ENCODE data around the gene PALD1.

PALD1 gene

GRCh38 chr10:70558871-70559810 is 80.6 kb downstream of the PALD1 start:
- peak; percentile 74 to 76 for DNase-seq

DNA sequence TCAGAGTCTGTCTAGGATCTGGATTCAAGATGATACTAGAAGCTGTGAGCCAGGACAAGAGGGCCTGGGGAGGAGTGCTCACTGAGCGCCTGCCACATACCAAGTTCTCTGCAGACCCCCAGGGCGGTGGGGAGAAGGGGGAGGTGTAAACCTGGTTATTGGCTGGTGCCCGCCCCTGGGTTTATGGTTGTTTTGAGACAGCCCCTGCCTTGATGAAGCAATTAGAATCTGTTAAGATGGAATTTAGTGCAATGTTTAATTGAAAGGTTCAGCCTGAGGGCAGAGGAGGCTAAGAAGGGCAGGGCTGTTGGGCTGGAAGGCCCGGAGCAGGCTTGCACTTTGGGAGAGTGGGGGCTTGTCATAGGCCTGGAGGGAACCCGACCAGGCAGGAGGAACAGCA is 81.3 kb downstream of the PALD1 start:
- DNase-seq: no peak

GRCh38 chr10:70560511-70560941 is 82.0 kb downstream of the PALD1 start:
- no peak for DNase-seq

DNA sequence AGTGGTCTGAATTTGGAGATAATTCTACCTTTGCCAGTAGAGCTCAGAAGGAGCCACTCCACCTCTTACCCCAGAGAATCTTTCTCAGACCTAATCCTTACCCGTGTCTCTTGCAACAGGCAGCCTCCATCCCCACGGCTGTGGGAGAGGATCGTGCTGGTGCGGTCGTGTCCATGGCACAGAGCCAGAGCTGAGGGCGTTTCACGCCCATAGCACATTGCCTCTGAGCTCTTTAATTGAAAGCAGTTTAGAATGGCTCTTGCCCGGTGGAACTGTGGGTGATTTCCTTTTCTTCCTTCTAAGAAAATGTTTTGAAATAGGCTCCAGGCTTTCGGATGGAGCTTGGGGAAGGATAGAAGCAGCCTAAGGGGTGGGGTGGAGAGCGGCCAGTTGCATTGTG is 82.5 kb downstream of the PALD1 start:
- no peak for DNase-seq

DNA sequence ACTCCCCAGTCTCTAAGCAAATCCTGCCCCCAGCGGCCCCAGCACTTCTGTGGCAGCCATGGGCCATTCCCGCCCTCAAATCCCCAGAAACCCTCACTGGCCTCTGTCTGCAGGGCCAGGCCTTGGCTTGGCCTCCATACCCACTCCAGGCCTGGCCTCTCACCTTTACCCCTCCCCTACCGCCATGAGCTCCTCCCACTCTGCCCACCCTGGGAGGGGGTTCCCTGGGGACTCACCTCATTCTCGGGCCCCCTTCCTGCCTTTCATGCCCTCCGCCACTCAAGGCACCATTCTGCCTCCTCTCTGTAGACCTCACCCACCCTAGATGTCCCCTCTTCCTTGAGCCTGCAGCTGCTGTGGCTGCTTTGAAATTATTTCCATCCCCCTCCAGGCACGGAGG is 83.0 kb downstream of the PALD1 start:
- no peak for DNase-seq

DNA sequence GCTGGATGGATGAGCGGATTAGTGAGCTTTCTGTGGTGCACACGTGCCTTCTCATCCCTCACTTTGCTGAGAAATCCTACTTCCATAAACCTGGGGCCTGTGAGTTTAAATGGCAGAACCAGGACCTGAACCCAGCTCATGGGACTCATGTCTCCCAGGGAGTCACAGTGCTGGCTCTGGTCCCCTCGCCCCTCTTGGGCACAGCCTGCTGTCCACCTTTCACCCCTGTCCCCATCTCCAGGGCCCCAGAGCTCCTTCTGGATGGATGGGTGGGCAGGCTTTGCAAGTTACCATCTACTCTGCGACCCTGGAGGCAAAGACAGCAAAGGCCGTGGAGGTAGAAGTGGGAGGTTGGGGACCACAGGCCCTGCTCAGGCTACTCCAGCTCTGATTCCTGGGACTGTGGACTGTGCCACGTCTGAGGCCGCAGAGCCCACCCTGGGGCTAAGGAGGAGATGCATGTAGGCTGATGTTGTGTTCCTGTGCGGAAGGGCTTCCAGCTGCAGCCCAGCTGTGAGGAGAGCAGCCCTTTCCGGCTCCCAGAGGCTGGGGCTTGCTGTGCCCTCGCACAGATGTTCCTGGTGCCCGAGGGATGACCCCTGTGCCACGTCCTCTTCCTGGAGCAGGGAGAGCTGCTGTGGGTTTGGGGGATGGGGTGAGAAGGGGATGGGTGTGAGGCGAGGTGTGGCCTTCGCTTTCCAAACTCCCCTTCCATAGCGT is 83.6 kb downstream of the PALD1 start:
- DNase-seq: no peak

- no peak for DNase-seq
These were observed 84.7 kb downstream of the PALD1 start for GRCh38 chr10:70563230-70563629.

DNA sequence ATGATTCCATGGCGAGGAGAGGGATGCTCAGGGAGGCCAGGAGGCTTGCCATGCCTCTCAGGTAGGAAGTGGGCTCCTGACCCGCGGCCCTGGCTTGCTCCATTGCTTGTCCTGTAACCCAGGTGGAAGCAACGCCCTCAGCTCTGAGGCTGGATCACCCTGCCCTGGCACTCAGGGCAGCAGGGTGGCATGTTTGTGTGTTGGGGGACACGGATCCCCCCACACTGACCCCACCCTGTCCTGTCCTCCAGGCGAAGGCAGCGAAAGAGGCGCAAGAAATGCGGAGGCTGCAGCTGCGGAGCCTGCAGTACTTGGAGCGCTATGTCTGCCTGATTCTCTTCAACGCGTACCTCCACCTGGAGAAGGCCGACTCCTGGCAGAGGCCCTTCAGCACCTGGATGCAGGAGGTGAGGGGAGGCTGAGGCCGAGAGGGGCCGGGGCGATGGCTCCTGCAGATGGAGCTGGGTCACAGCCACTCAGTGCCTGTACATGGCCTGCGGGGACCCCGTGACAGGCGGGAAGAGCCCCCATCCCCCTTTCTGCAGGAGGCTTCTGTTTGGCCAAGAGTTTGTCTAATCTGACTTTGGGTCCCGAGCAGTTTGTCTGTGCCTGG is 85.7 kb downstream of the PALD1 start:
- DNase-seq: no peak

- no peak for DNase-seq
These were observed 86.4 kb downstream of the PALD1 start for GRCh38 chr10:70564901-70565351.

DNA sequence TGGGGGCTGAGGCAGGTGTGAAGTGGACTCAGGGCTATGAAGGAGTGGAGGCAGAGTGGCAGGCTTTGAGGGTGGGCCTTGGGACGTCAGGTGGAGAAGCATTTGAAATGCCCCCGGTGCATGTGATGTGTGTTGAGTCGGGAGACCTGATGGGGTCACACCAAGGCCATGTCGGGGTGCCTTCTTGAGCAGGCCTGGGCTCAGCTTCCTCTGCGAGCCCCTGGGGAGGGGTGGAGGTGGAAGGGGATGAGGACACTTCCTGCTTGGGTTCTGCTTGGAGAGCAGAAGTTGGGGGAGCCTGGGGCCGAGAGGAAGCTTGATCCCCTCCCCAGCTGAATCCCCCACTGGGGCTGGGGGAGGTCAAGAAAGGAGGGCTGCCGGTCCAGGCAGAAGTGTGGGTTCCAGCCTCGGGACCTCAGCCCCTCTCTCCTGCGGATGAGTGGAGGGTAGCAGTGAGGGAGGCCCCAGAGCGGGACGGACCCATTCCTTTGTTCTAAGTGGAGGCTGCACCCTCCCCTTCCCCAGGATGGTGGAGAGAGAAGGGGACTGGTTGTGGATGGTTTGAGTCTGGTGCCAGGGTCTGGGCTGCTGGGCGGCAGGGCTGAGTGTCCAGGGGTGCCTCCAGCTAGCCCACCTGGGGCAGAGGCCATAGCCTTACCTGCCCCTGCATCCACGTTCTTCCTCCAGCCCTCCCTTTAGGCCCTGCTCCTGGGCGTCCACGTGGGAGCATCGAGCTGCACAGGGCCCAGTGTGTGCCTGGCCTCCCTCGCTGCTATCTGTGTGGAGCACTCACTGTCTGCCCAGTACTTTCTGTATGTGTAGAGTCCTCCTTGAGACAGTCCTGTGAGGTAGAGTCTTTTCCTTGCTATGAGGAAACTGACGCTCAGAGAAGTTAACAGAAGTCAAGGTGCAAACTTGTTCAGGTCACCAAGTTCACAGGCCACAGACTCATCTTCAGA is 87.3 kb downstream of the PALD1 start:
- no peak for DNase-seq

GRCh38 chr10:70566515-70567290 is 88.1 kb downstream of the PALD1 start:
- DNase-seq: no peak

- no peak for DNase-seq
These were observed 89.0 kb downstream of the PALD1 start for GRCh38 chr10:70567603-70568002.

- DNase-seq: no peak
These were observed 89.5 kb downstream of the PALD1 start for GRCh38 chr10:70568113-70568512.

DNA sequence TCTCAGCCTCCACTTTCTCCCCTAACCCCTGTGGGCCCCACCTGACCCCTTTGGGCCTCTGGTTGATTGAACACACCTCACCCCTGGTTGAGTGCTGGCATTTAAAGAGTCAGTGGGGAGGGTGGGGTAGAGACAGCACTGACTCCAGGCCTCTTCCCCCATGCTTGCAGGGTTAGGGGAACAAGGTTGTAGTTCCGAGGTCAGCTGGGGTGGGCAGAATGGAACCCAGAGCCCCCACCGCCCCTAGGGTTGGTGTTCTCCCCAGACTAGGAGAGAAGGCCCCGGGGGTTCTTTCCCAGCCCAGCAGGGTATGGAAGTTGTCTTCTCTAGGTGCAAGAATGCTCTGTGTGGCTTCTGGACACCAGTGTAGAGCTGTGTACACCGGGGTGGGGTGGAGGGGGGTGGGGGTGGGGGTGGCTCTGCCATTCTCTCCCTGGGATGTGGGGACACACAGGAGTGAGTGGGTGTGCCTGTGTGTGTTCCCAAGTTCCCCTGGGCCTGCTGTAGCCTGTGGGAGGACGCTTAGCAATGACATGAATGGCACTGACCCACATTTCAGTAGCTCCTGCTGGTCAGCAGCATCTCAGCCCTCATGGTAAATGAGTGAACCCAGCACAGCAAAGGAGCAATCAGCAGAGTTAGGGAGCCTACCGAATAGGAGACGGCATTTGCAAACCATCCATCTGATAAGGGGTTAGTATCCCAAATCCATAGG is 90.4 kb downstream of the PALD1 start:
- no peak for DNase-seq

- no peak for DNase-seq
These were observed 92.7 kb downstream of the PALD1 start for GRCh38 chr10:70571236-70571635.

DNA sequence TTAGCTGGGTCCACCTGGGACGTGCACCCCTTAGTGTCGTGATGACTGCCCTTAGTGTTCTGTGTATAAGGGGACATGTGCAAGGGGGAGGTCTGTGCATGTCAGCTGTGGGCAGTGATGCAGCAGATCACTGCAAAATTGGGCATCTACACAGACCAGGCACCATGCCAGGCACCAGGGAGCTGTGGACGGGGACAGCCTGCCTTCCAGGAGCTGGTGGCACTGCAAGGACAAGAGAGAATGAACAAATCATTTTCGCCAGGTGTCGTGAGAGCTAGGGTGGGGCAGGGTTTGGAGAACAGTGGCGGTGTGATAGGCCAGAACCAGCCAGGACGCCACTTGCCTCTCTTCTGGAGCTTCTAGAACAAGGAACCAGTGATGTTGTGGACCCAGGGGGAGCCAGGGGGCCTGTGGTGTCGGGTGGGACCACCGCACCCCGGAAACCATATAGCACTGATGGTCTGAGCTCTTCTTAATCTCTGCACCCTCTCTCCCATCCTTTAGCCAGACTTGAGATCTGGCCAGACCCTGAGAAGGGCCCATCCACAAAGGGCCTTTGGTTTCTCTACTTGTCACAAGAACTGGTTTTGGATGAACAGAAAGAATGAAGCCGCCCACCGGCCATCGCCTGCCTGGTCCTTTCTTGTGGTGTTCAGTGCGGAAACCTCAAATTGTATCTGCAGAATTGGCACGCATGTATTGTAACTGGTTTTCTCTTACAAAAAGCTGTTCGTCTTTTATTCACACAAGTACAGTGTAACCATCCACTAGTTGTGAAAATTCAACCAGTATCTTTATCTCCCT is 93.3 kb downstream of the PALD1 start:
- DNase-seq: no peak

- DNase-seq: no peak
These were observed 95.3 kb downstream of the PALD1 start for GRCh38 chr10:70573599-70574506.

GRCh38 chr10:70575486-70575873 is 96.9 kb downstream of the PALD1 start:
- no peak for DNase-seq

All from stimulated activated CD4-positive, alpha-beta T cell treated with anti-CD3 and anti-CD28 coated beads, Interleukin-2, amount 100 ng/mL, for 24 hours (primary cell).